ENCODE data around the gene P2RY2.

DNA sequence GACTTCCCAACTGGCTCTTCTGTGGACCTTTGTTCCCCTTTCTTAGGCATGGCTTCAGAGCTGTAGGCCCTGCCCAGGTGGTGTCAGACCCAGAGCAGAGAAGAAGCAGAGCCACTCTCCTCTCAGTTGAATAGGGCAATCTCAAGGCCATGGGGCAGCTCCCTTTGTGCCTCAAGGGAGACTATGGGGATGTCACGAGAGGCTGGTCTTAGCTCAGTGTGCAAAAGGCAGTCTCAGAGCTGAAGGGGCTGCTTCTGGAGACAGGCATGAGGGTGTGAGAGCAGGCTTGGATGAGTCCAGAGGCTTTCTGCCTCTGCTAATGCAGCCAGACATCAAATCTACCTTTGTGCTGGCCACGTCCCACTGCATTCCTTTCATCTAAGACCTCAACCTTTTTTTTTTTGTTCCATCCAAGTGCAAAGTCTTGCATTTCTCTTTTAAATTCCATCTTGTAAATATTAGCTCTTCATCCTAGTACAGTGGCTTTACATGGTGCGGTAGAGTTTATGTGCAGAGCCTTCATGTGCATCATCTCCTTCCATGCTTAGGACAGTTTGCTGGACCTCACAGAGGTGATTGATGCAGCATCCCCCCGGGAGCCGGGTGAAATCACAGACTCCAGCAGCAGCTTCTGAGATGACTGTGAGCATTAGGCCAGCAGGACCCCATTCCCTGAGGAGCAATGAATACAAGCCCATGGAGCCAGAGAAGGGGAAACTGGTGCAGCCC lies 41.8 kb upstream of the P2RY2 start:
- TF ChIP-seq EP300 (IDR thresholded peaks at IDR 0.05): no peak
- TF ChIP-seq, protein P1, sequence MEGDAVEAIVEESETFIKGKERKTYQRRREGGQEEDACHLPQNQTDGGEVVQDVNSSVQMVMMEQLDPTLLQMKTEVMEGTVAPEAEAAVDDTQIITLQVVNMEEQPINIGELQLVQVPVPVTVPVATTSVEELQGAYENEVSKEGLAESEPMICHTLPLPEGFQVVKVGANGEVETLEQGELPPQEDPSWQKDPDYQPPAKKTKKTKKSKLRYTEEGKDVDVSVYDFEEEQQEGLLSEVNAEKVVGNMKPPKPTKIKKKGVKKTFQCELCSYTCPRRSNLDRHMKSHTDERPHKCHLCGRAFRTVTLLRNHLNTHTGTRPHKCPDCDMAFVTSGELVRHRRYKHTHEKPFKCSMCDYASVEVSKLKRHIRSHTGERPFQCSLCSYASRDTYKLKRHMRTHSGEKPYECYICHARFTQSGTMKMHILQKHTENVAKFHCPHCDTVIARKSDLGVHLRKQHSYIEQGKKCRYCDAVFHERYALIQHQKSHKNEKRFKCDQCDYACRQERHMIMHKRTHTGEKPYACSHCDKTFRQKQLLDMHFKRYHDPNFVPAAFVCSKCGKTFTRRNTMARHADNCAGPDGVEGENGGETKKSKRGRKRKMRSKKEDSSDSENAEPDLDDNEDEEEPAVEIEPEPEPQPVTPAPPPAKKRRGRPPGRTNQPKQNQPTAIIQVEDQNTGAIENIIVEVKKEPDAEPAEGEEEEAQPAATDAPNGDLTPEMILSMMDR (IDR thresholded peaks at IDR 0.05): no peak
- no peak for TF ChIP-seq POLR2AphosphoS5 (IDR thresholded peaks at IDR 0.05)
- no peak for TF ChIP-seq POLR2A (IDR thresholded peaks at IDR 0.05)

Measured in sigmoid colon (tissue), 4 donors.